HCT116 (cell line): Measurements from ENCODE around the gene TAF8. TPM values are rescaled to one million over a fixed set of nuclear protein-coding genes. Genes with fewer than 3 reads are reported as not detected.

Source experiments
- ATAC-seq: fragments of 200-7000 bp; cut with Tn5 transposase; 2 replicates; pipeline ENCODE4 v1.9.1; 2020; ENCODE audit warnings: mild to moderate bottlenecking, moderate library complexity
- BruUV-seq: library from RNA; stranded (reverse); fragments of 400-500 nt; replicated peaks from 2 replicates; lab custom pipeline; 2021; lab: Mats Ljungman, UMichigan
- CTCF ChIA-PET: fragments of 300-600 bp; sonication (Branson Sonifier 250); formaldehyde crosslinking; loops from one replicate; lab custom pipeline; 2021; ENCODE audit warnings: antibody characterized with exemption; lab: Charles Lee
- POLR2A ChIA-PET: fragments of 300-600, 350-600 bp; sonication (Branson Sonifier 250); formaldehyde crosslinking; loops from one replicate; lab custom pipeline; 2021; ENCODE audit warnings: antibody characterized with exemption; lab: Charles Lee
- RAD21 ChIA-PET, 2 experiments: fragments of 300-600 bp; sonication (Branson Sonifier 250); formaldehyde crosslinking; loops; one replicate each; lab custom pipeline; 2023; ENCODE audit warnings: low total read pairs in 2 of 2; ENCODE audit not compliant: uncharacterized antibody in 2 of 2, unreplicated experiment in 2 of 2, low non-redundant PET in 1 of 2; lab: Charles Lee
- DNase-seq: peaks from one replicate; pipeline ENCODE4 v3.0.0-alpha.2; 2010; ENCODE audit warnings: low read depth, low spot score
- H2AFZ ChIP-seq: fragments of 200-600 bp; shearing (Covaris generic), sonication (generic); 2 replicates; pipeline ENCODE4 v1.6.1; 2017; ENCODE audit warnings: low read depth, mixed run types, mixed read lengths, antibody characterized with exemption, low read length; ENCODE audit not compliant: poor library complexity, severe bottlenecking
- H3K27ac ChIP-seq: 2 replicates; pipeline ENCODE4 v1.5.1; 2012; ENCODE audit warnings: low read depth, low read length
- H3K27me3 ChIP-seq: fragments of 200-600 bp; sonication (generic); 2 replicates; pipeline ENCODE4 v1.6.1; 2016; ENCODE audit warnings: mixed run types, low read length, mixed read lengths; ENCODE audit not compliant: insufficient read depth
- H3K36me3 ChIP-seq, 2 experiments: fragments of 200-500 bp in 1 of 2; fragments of 200-600 bp in 1 of 2; sonication (Bioruptor generic) in 1 of 2; sonication (generic) in 1 of 2; 2 replicates each; pipeline versions ENCODE4 v1.5.1 to v1.6.1; 2014 to 2016; ENCODE audit warnings: low read length in 2 of 2, inconsistent platforms in 1 of 2, mixed read lengths in 1 of 2, mixed run types in 1 of 2; ENCODE audit not compliant: insufficient read depth in 2 of 2, control insufficient read depth in 1 of 2
- H3K4me1 ChIP-seq, 2 experiments: fragments of 200-600 bp in 1 of 2; sonication (generic) in 1 of 2; 2 replicates each; pipeline versions ENCODE4 v1.5.1 to v1.6.1; 2012 to 2017; ENCODE audit warnings: low read length in 2 of 2, inconsistent platforms in 1 of 2, mild to moderate bottlenecking in 1 of 2, mixed read lengths in 1 of 2, mixed run types in 1 of 2, moderate library complexity in 1 of 2; ENCODE audit not compliant: insufficient read depth in 2 of 2, control insufficient read depth in 1 of 2
- H3K4me2 ChIP-seq: fragments of 200-600 bp; sonication (generic); 2 replicates; pipeline ENCODE4 v1.6.1; 2017; ENCODE audit warnings: mixed run types, low read length, mixed read lengths
- H3K4me3 ChIP-seq, 2 experiments: fragments of 200-600 bp in 1 of 2; sonication (generic) in 1 of 2; replicated peaks in 1 of 2; 2 replicates each; pipeline ENCODE4 v1.5.1; 2011 to 2016; ENCODE audit warnings: low read length in 2 of 2, control low read depth in 1 of 2, low read depth in 1 of 2, mild to moderate bottlenecking in 1 of 2, mixed read lengths in 1 of 2, mixed run types in 1 of 2
- H3K79me2 ChIP-seq: fragments of 200-600 bp; sonication (generic); 2 replicates; pipeline ENCODE4 v1.6.1; 2017; ENCODE audit warnings: mild to moderate bottlenecking, mixed run types, low read length, moderate library complexity, mixed read lengths; ENCODE audit not compliant: insufficient read depth
- H3K9ac ChIP-seq: fragments of 200-600 bp; sonication (generic); 2 replicates; pipeline ENCODE4 v1.6.1; 2016; ENCODE audit warnings: low read length, mixed read lengths
- H3K9me2 ChIP-seq: fragments of 200-600 bp; sonication (generic), shearing (Covaris generic); 2 replicates; pipeline ENCODE4 v1.6.1; 2017; ENCODE audit warnings: mixed run types, mild to moderate bottlenecking, moderate library complexity; ENCODE audit not compliant: insufficient read depth
- H3K9me3 ChIP-seq, 2 experiments: fragments of 200-500 bp in 1 of 2; fragments of 200-600 bp in 1 of 2; sonication (Bioruptor generic) in 1 of 2; sonication (generic) in 1 of 2; 2 replicates each; pipeline ENCODE4 v1.6.1; 2014 to 2017; ENCODE audit warnings: low read length in 2 of 2, mixed read lengths in 2 of 2, inconsistent platforms in 1 of 2, low read depth in 1 of 2, mild to moderate bottlenecking in 1 of 2, mixed run types in 1 of 2, moderate library complexity in 1 of 2; ENCODE audit not compliant: control insufficient read depth in 1 of 2, insufficient read depth in 1 of 2
- H4K20me1 ChIP-seq: fragments of 200-600 bp; sonication (generic), shearing (Covaris generic); 2 replicates; pipeline ENCODE4 v1.6.1; 2017; ENCODE audit warnings: mixed run types, mild to moderate bottlenecking, moderate library complexity; ENCODE audit not compliant: insufficient read depth
- ELF1 ChIP-seq: IDR thresholded peaks from 2 replicates; pipeline ENCODE4 v1.6.1; 2012; ENCODE audit warnings: low read depth, borderline replicate concordance
- SIN3A ChIP-seq: IDR thresholded peaks from 2 replicates; pipeline ENCODE4 v1.6.1; 2012; ENCODE audit warnings: low read depth
- SP1 ChIP-seq: IDR thresholded peaks from 2 replicates; pipeline ENCODE4 v1.6.1; 2012; ENCODE audit warnings: low read depth
- intact Hi-C: fragments of 100-400 bp; cut with micrococcal nuclease; formaldehyde crosslinking; loops from 2 replicates; pipeline ENCODE4 v1.10.0; 2022
- total RNA-seq: library from RNA; stranded (reverse); gene quantifications from one replicate; pipeline ENCODE4 v1.2.1, GENCODE V29; 2021; ENCODE audit not compliant: unreplicated experiment
- TF ChIP-seq, protein P1 (sequence below), 3 experiments: fragments of 200-600 bp in 1 of 3; sonication (generic) in 1 of 3; IDR thresholded peaks in 2 of 3; conservative IDR thresholded peaks in 1 of 3; 2 replicates each; pipeline ENCODE4 v1.5.1; 2012 to 2017; ENCODE audit warnings: low read depth in 2 of 3, low read length in 2 of 3, antibody characterized with exemption in 1 of 3, borderline replicate concordance in 1 of 3, control low read depth in 1 of 3, mild to moderate bottlenecking in 1 of 3, mixed read lengths in 1 of 3, mixed run types in 1 of 3, moderate library complexity in 1 of 3; ENCODE audit not compliant: insufficient read depth in 1 of 3

The TAF8 gene
- total RNA-seq, 1 experiment from 2014 or later, result 29.5 TPM

DNA sequence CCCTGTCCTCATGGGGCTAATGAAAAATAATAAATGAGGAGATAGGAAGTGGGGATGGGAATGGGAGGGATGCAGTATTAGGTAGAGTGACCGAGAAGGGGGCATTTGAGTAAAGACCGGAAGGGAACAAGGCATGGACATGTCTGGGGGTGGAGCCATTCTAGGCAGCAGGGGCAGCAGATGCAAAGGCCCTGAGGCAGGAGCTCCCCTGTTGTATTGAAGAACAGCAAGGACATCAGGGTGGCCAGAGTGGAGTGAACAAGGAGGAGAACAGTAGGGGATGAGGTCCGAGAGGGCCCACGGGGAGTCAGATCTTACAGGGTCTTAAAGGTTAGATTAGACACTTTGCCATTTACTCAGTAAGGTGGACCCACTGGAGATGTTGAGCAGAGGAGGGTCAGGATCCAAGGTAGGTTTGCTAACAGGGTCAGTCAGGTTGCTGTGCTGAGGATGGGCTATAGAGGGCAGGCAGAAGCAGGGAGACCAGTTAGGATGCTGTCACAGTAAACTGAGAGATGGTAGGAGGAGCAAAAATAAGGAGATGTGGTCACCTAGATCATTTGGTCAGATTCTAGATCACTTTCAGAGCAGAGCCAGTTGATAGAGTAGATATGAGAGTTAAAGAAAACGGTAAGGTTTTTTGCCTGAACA lies 18.7 kb downstream of the TAF8 start:
- H3K36me3 ChIP-seq, result peaks cover 9 to 20% of the 10 kb centered on the region in 2 experiments
- H3K9ac ChIP-seq, result no peak overlapping the region
- no TSS peak for BruUV-seq
- ChIA-PET POLR2A (no interaction called here), CTCF (no interaction called here), RAD21 (no interaction called here)
- H3K9me2 ChIP-seq, result no peaks in the 10 kb centered on the region
- no peak overlapping the region for H3K4me2 ChIP-seq
- no peaks in the 10 kb centered on the region for H4K20me1 ChIP-seq
- intact Hi-C loops, result no loop called here
- peak; percentile 59 for ATAC-seq
- no peaks in the 10 kb centered on the region for H3K27me3 ChIP-seq
- TF ChIP-seq, protein P1, sequence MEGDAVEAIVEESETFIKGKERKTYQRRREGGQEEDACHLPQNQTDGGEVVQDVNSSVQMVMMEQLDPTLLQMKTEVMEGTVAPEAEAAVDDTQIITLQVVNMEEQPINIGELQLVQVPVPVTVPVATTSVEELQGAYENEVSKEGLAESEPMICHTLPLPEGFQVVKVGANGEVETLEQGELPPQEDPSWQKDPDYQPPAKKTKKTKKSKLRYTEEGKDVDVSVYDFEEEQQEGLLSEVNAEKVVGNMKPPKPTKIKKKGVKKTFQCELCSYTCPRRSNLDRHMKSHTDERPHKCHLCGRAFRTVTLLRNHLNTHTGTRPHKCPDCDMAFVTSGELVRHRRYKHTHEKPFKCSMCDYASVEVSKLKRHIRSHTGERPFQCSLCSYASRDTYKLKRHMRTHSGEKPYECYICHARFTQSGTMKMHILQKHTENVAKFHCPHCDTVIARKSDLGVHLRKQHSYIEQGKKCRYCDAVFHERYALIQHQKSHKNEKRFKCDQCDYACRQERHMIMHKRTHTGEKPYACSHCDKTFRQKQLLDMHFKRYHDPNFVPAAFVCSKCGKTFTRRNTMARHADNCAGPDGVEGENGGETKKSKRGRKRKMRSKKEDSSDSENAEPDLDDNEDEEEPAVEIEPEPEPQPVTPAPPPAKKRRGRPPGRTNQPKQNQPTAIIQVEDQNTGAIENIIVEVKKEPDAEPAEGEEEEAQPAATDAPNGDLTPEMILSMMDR (IDR thresholded peaks at IDR 0.05 in 2 of 3, conservative IDR thresholded peaks at IDR 0.05 in 1 of 3; ENCODE audit: borderline replicate concordance in 1 of 3, insufficient read depth in 1 of 3, low read depth in 2 of 3, low read length in 2 of 3), result 0 out of 6 replicates have a peak, but pooled peaks of 2 of the 3 experiments have one; percentile 14 to 19
- no peak for TF ChIP-seq SIN3A
- TF ChIP-seq SP1, result no peak
- peaks cover 0 to 8% of the 10 kb centered on the region in 2 experiments; a peak in 2 of 4 replicates for H3K4me1 ChIP-seq
- H3K4me3 ChIP-seq, result no peak overlapping the region
- no peak overlapping the region for H3K27ac ChIP-seq
- no peaks in the 10 kb centered on the region for H3K79me2 ChIP-seq
- H3K9me3 ChIP-seq, result no peaks in the 10 kb centered on the region
- no peak overlapping the region for H2AFZ ChIP-seq
- DNase-seq, result no peak

DNA sequence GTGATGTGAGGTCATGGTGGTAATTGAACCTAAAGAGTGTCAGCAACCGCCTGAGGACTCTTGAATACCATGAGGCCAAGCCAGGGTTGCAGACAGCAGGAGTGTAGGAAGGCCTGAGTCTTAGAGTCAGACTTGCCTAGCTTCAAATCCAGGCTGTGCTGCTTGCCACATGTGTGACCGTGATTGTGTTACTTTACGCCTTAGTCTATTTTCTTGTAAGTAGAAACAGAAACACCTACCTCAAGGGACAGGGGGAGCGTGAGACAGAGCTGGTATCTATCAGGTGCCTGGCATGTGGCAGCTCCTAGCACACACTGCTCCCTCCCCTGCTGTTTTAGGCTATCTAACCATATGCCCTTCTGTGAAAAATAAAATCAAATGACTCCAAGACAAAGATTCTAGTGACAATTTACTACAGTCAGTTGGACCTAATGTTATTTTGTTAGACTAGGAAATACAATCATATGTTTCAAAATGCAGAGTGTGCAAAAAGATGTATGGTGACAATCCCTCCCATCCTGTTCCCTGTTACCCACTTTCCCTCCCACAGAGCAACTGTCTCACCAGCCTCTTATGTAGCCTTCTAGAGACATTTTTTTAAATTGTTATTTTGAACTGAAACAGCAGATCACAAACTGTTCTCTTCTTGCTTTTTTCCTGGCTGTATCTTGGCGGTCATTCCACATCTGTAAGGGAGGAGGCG lies 21.7 kb downstream of the TAF8 start:
- no TSS peak for BruUV-seq
- no peaks in the 10 kb centered on the region for H3K27me3 ChIP-seq
- H3K79me2 ChIP-seq, result no peaks in the 10 kb centered on the region
- H4K20me1 ChIP-seq, result no peaks in the 10 kb centered on the region
- no peak overlapping the region for H3K27ac ChIP-seq
- ChIA-PET POLR2A (no interaction called here), RAD21 (no interaction called here), CTCF (no interaction called here)
- no peak overlapping the region for H2AFZ ChIP-seq
- peaks cover 9 to 10% of the 10 kb centered on the region in 2 experiments for H3K36me3 ChIP-seq
- no peaks in the 10 kb centered on the region for H3K9me2 ChIP-seq
- no peak for TF ChIP-seq ELF1
- TF ChIP-seq, protein P1 (IDR thresholded peaks at IDR 0.05 in 2 of 3, conservative IDR thresholded peaks at IDR 0.05 in 1 of 3; ENCODE audit: borderline replicate concordance in 1 of 3, insufficient read depth in 1 of 3, low read depth in 2 of 3, low read length in 2 of 3), result peak in 1 of 3 experiments; percentile 26; a peak in 1 of 6 replicates
- ATAC-seq (no peak), DNase-seq (no peak)
- intact Hi-C loops, result loop anchor here (10.0 kb wide), 1 partner anchor 653 kb away; the partner anchor contains the start of gene PRPH2
- no peaks in the 10 kb centered on the region for H3K4me1 ChIP-seq
- no peak overlapping the region for H3K9ac ChIP-seq
- H3K9me3 ChIP-seq, result no peaks in the 10 kb centered on the region
- H3K4me3 ChIP-seq, result no peak overlapping the region
- H3K4me2 ChIP-seq, result no peak overlapping the region
